ENCODE measurements around the gene ADAM10. TPM values are rescaled to one million over a fixed set of nuclear protein-coding genes. Genes with fewer than 3 reads are reported as not detected.

Gene ADAM10
- total RNA-seq, 3 donors from 2014 or later = 53.8 to 113 (median 78.3) TPM

GRCh38 chr15:58698887-58699641 is 50.4 kb downstream of the ADAM10 start:
- Histone ChIP-seq H3K27ac (no peak overlapping the region), H3K4me3 (no peak overlapping the region), H3K9me3 (peaks cover 12 to 13% of the 10 kb centered on the region in 2 donors), H3K4me1 (no peaks in the 10 kb centered on the region), H3K27me3 (no peaks in the 10 kb centered on the region), H3K36me3 (no peaks in the 10 kb centered on the region)
- DNase-seq (ENCODE audit: low spot score in 2 of 2) = no peak
- intact Hi-C loops (cut with DNase I; ENCODE audit: low total_unique reads) = no loop called here
- TF ChIP-seq POLR2AphosphoS5 (IDR thresholded peaks at IDR 0.05) = no peak
- no peak for TF ChIP-seq POLR2A (IDR thresholded peaks at IDR 0.05)
- no peak for TF ChIP-seq CTCF (IDR thresholded peaks at IDR 0.05)

GRCh38 chr15:58697220-58697619 is 52.3 kb downstream of the ADAM10 start:
- TF ChIP-seq POLR2AphosphoS5 (IDR thresholded peaks at IDR 0.05) (no peak), POLR2A (IDR thresholded peaks at IDR 0.05) (no peak), CTCF (IDR thresholded peaks at IDR 0.05) (no peak)
- Histone ChIP-seq H3K27me3 (no peaks in the 10 kb centered on the region), H3K27ac (no peak overlapping the region), H3K4me1 (no peaks in the 10 kb centered on the region), H3K4me3 (no peak overlapping the region), H3K36me3 (no peaks in the 10 kb centered on the region), H3K9me3 (peaks cover 12 to 13% of the 10 kb centered on the region in 2 donors)
- no peak for DNase-seq (ENCODE audit: low spot score in 2 of 2)
- intact Hi-C loops (cut with DNase I; ENCODE audit: low total_unique reads) = no loop called here

- intact Hi-C loops (cut with DNase I; ENCODE audit: low total_unique reads) = no loop called here
- Histone ChIP-seq H3K4me1 (no peaks in the 10 kb centered on the region), H3K9me3 (peaks cover 12 to 13% of the 10 kb centered on the region in 2 donors), H3K27me3 (no peaks in the 10 kb centered on the region), H3K36me3 (no peaks in the 10 kb centered on the region), H3K27ac (no peak overlapping the region), H3K4me3 (no peak overlapping the region)
- TF ChIP-seq CTCF (IDR thresholded peaks at IDR 0.05) (no peak), POLR2A (IDR thresholded peaks at IDR 0.05) (no peak), POLR2AphosphoS5 (IDR thresholded peaks at IDR 0.05) (no peak)
- no peak for DNase-seq (ENCODE audit: low spot score in 2 of 2)
These were observed 52.8 kb downstream of the ADAM10 start for GRCh38 chr15:58696738-58697137.

- Histone ChIP-seq H3K27me3 (no peaks in the 10 kb centered on the region), H3K36me3 (no peaks in the 10 kb centered on the region), H3K9me3 (peaks cover 12 to 13% of the 10 kb centered on the region in 2 donors), H3K4me1 (no peaks in the 10 kb centered on the region), H3K27ac (peak overlapping the region in 1 of 2 donors; percentile 58), H3K4me3 (no peak overlapping the region)
- no peak for DNase-seq (ENCODE audit: low spot score in 2 of 2)
- TF ChIP-seq CTCF (IDR thresholded peaks at IDR 0.05) = no peak
- no peak for TF ChIP-seq POLR2A (IDR thresholded peaks at IDR 0.05)
- TF ChIP-seq POLR2AphosphoS5 (IDR thresholded peaks at IDR 0.05) = no peak
- intact Hi-C loops (cut with DNase I; ENCODE audit: low total_unique reads) = no loop called here
These were observed 54.7 kb downstream of the ADAM10 start for GRCh38 chr15:58694641-58695398.

- DNase-seq (ENCODE audit: low spot score in 2 of 2) = no peak
- H3K9me3 ChIP-seq = no peaks in the 10 kb centered on the region
- intact Hi-C loops (cut with DNase I; ENCODE audit: low total_unique reads) = no loop called here
- H3K4me1 ChIP-seq = no peaks in the 10 kb centered on the region
- TF ChIP-seq CTCF (IDR thresholded peaks at IDR 0.05) (no peak), POLR2AphosphoS5 (IDR thresholded peaks at IDR 0.05) (no peak), POLR2A (IDR thresholded peaks at IDR 0.05) (no peak)
- H3K27ac ChIP-seq = no peak overlapping the region
- no peak overlapping the region for H3K4me3 ChIP-seq
- no peaks in the 10 kb centered on the region for H3K27me3 ChIP-seq
- no peaks in the 10 kb centered on the region for H3K36me3 ChIP-seq
These were observed 58.8 kb downstream of the ADAM10 start for GRCh38 chr15:58690703-58691102.

Measured in breast epithelium (tissue), 4 donors.